IgD-negative memory B cell (primary cell): ENCODE data around the gene SAMD4A. TPM values are rescaled to one million over a fixed set of nuclear protein-coding genes. Genes with fewer than 3 reads are reported as not detected.
"Not testable (repeated sequence)": the region's sequence is repeated elsewhere in the genome, so short reads cannot be mapped to it uniquely, and the experiment has no call there.

Experiments
- H3K27ac Mint-ChIP-seq, 3 donors: one replicate each; pipeline ENCODE4 v1.8.0; 2020 to 2022; ENCODE audit warnings: mild to moderate bottlenecking in 3 of 3, mixed read lengths in 3 of 3, moderate library complexity in 1 of 3
- H3K27me3 Mint-ChIP-seq: one replicate; pipeline ENCODE4 v1.8.0; 2021; ENCODE audit warnings: mixed read lengths
- H3K36me3 Mint-ChIP-seq: one replicate; pipeline ENCODE4 v1.8.0; 2020; ENCODE audit warnings: mild to moderate bottlenecking, mixed read lengths
- H3K4me1 Mint-ChIP-seq, 3 donors: one replicate each; pipeline ENCODE4 v1.8.0; 2020 to 2022; ENCODE audit warnings: mixed read lengths in 3 of 3, mild to moderate bottlenecking in 1 of 3
- H3K4me3 Mint-ChIP-seq, 4 donors: one replicate each; pipeline ENCODE4 v1.8.0; 2020 to 2022; ENCODE audit warnings: mild to moderate bottlenecking in 4 of 4, mixed read lengths in 4 of 4, moderate library complexity in 3 of 4
- H3K9me3 Mint-ChIP-seq, 3 donors: one replicate each; pipeline ENCODE4 v1.8.0; 2020 to 2021; ENCODE audit warnings: mixed read lengths in 3 of 3, mild to moderate bottlenecking in 1 of 3
- polyA plus RNA-seq: library from polyadenylated mRNA; unstranded; fragments of 300-500 nt; fragmentation: Illumina TruSeq; gene quantifications from one replicate; pipeline ENCODE4 v1.2.3, GENCODE V29; 2021

Gene SAMD4A
- polyA plus RNA-seq, 1 donor from 2014 or later, result 5.8 TPM

- H3K36me3 Mint-ChIP-seq, result peaks cover 8% of the 10 kb centered on the region
- H3K9me3 Mint-ChIP-seq, result no peaks in the 10 kb centered on the region
- H3K4me1 Mint-ChIP-seq, result peaks cover 0 to 1% (median 0%) of the 10 kb centered on the region in 3 donors
- no peak overlapping the region for H3K4me3 Mint-ChIP-seq
- H3K27me3 Mint-ChIP-seq, result no peaks in the 10 kb centered on the region
- H3K27ac Mint-ChIP-seq, result no peak overlapping the region
Measured at GRCh38 chr14:54749180-54749579, 182.3 kb downstream of the SAMD4A start.

- peaks cover 0 to 1% (median 0%) of the 10 kb centered on the region in 3 donors for H3K4me1 Mint-ChIP-seq
- H3K9me3 Mint-ChIP-seq, result no peaks in the 10 kb centered on the region
- peaks cover 8% of the 10 kb centered on the region for H3K36me3 Mint-ChIP-seq
- H3K27ac Mint-ChIP-seq, result no peak overlapping the region
- H3K27me3 Mint-ChIP-seq, result no peaks in the 10 kb centered on the region
- H3K4me3 Mint-ChIP-seq, result no peak overlapping the region
Measured at GRCh38 chr14:54749727-54750126, 182.8 kb downstream of the SAMD4A start.

- H3K36me3 Mint-ChIP-seq, H3K9me3 Mint-ChIP-seq, H3K27ac Mint-ChIP-seq, H3K4me3 Mint-ChIP-seq, H3K4me1 Mint-ChIP-seq, H3K27me3 Mint-ChIP-seq: not testable (repeated sequence)
Measured at GRCh38 chr14:54752611-54753010, 185.7 kb downstream of the SAMD4A start.

- not testable (repeated sequence) for H3K27me3 Mint-ChIP-seq, H3K27ac Mint-ChIP-seq, H3K36me3 Mint-ChIP-seq, H3K4me1 Mint-ChIP-seq, H3K4me3 Mint-ChIP-seq, H3K9me3 Mint-ChIP-seq
Measured at GRCh38 chr14:54753396-54753795, 186.5 kb downstream of the SAMD4A start.

GRCh38 chr14:54754116-54754622 is 187.2 kb downstream of the SAMD4A start:
- H3K36me3 Mint-ChIP-seq, result peaks cover 5% of the 10 kb centered on the region
- no peaks in the 10 kb centered on the region for H3K27me3 Mint-ChIP-seq
- H3K9me3 Mint-ChIP-seq, result no peaks in the 10 kb centered on the region
- no peak overlapping the region for H3K4me3 Mint-ChIP-seq
- peaks cover 0 to 7% (median 4%) of the 10 kb centered on the region in 3 donors for H3K4me1 Mint-ChIP-seq
- H3K27ac Mint-ChIP-seq, result no peak overlapping the region

- peak overlapping the region in 1 of 4 donors; percentile 41 for H3K4me3 Mint-ChIP-seq
- no peak overlapping the region for H3K27ac Mint-ChIP-seq
- H3K4me1 Mint-ChIP-seq, result peaks cover 0 to 6% (median 4%) of the 10 kb centered on the region in 3 donors
- no peaks in the 10 kb centered on the region for H3K27me3 Mint-ChIP-seq
- no peaks in the 10 kb centered on the region for H3K9me3 Mint-ChIP-seq
- peaks cover 4% of the 10 kb centered on the region for H3K36me3 Mint-ChIP-seq
Measured at GRCh38 chr14:54754623-54755386, 187.9 kb downstream of the SAMD4A start.

- Mint-ChIP-seq H3K36me3 (peaks cover 2% of the 10 kb centered on the region), H3K27me3 (no peaks in the 10 kb centered on the region), H3K4me1 (peaks cover 0 to 6% (median 4%) of the 10 kb centered on the region in 3 donors), H3K27ac (no peak overlapping the region), H3K9me3 (no peaks in the 10 kb centered on the region), H3K4me3 (no peak overlapping the region)
Measured at GRCh38 chr14:54756656-54757392, 189.9 kb downstream of the SAMD4A start.

GRCh38 chr14:54758041-54758440 is 191.1 kb downstream of the SAMD4A start:
- H3K36me3 Mint-ChIP-seq, result peaks cover 3% of the 10 kb centered on the region
- no peak overlapping the region for H3K4me3 Mint-ChIP-seq
- H3K27ac Mint-ChIP-seq, result no peak overlapping the region
- peaks cover 0 to 6% (median 4%) of the 10 kb centered on the region in 3 donors for H3K4me1 Mint-ChIP-seq
- H3K9me3 Mint-ChIP-seq, result no peaks in the 10 kb centered on the region
- no peaks in the 10 kb centered on the region for H3K27me3 Mint-ChIP-seq

- H3K4me3 Mint-ChIP-seq, result no peak overlapping the region
- H3K4me1 Mint-ChIP-seq, result peaks cover 0 to 6% (median 4%) of the 10 kb centered on the region in 3 donors
- peaks cover 9% of the 10 kb centered on the region for H3K36me3 Mint-ChIP-seq
- H3K27ac Mint-ChIP-seq, result no peak overlapping the region
- no peaks in the 10 kb centered on the region for H3K27me3 Mint-ChIP-seq
- no peaks in the 10 kb centered on the region for H3K9me3 Mint-ChIP-seq
Measured at GRCh38 chr14:54759982-54760585, 193.2 kb downstream of the SAMD4A start.

GRCh38 chr14:54760866-54761575 is 194.1 kb downstream of the SAMD4A start:
- Mint-ChIP-seq H3K9me3 (no peaks in the 10 kb centered on the region), H3K4me3 (no peak overlapping the region), H3K27ac (no peak overlapping the region), H3K4me1 (peaks cover 0 to 6% (median 4%) of the 10 kb centered on the region in 3 donors), H3K36me3 (peaks cover 12% of the 10 kb centered on the region), H3K27me3 (no peaks in the 10 kb centered on the region)

- Mint-ChIP-seq H3K27ac (no peak overlapping the region), H3K9me3 (no peaks in the 10 kb centered on the region), H3K4me1 (peaks cover 0 to 6% (median 3%) of the 10 kb centered on the region in 3 donors), H3K36me3 (peaks cover 13% of the 10 kb centered on the region), H3K27me3 (no peaks in the 10 kb centered on the region), H3K4me3 (no peak overlapping the region)
Measured at GRCh38 chr14:54761835-54762234, 194.9 kb downstream of the SAMD4A start.

- Mint-ChIP-seq H3K9me3 (no peaks in the 10 kb centered on the region), H3K4me3 (peak overlapping the region in 1 of 4 donors; percentile 70), H3K4me1 (peaks cover 0 to 6% (median 0%) of the 10 kb centered on the region in 3 donors), H3K36me3 (peaks cover 13% of the 10 kb centered on the region), H3K27me3 (no peaks in the 10 kb centered on the region), H3K27ac (no peak overlapping the region)
Measured at GRCh38 chr14:54762296-54762695, 195.4 kb downstream of the SAMD4A start.

GRCh38 chr14:54763761-54764160 is 196.8 kb downstream of the SAMD4A start:
- H3K9me3 Mint-ChIP-seq, result no peaks in the 10 kb centered on the region
- H3K27me3 Mint-ChIP-seq, result no peaks in the 10 kb centered on the region
- no peak overlapping the region for H3K27ac Mint-ChIP-seq

GRCh38 chr14:54766276-54767138 is 199.6 kb downstream of the SAMD4A start:
- H3K36me3 Mint-ChIP-seq, result peaks cover 13% of the 10 kb centered on the region
- H3K4me3 Mint-ChIP-seq, result no peak overlapping the region

More at GRCh38 chr14:54763761-54764160, 196.8 kb downstream of the SAMD4A start:
- Mint-ChIP-seq H3K4me1 (no peaks in the 10 kb centered on the region), H3K36me3 (peaks cover 13% of the 10 kb centered on the region), H3K4me3 (no peak overlapping the region)

More at GRCh38 chr14:54766276-54767138, 199.6 kb downstream of the SAMD4A start:
- Mint-ChIP-seq H3K27me3 (no peaks in the 10 kb centered on the region), H3K9me3 (no peaks in the 10 kb centered on the region), H3K27ac (no peak overlapping the region), H3K4me1 (no peaks in the 10 kb centered on the region)
